OCI-LY1 (cell line): Measurements from ENCODE around the gene C1orf116.

Experiments used
- H2AFZ ChIP-seq: fragments of 200-600 bp; sonication (generic), shearing (Covaris generic); 2 replicates; pipeline ENCODE4 v1.6.0; 2014; ENCODE audit warnings: antibody characterized with exemption, mild to moderate bottlenecking, low read length
- H3F3A ChIP-seq: fragments of 200-600 bp; sonication (generic), shearing (Covaris generic); 2 replicates; pipeline ENCODE4 v1.6.0; 2014; ENCODE audit warnings: mild to moderate bottlenecking, antibody characterized with exemption, low read length, moderate library complexity; ENCODE audit not compliant: insufficient read depth
- H3K27ac ChIP-seq: fragments of 200-600 bp; sonication (generic); 2 replicates; pipeline ENCODE4 v1.5.1; 2014; ENCODE audit warnings: low read length, mixed run types, mild to moderate bottlenecking, low read depth; ENCODE audit not compliant: poor library complexity, severe bottlenecking
- H3K27me3 ChIP-seq: fragments of 200-600 bp; sonication (generic); 2 replicates; pipeline ENCODE4 v1.6.0; 2014; ENCODE audit warnings: antibody characterized with exemption, mild to moderate bottlenecking, low read length, moderate library complexity; ENCODE audit not compliant: insufficient read depth
- H3K36me3 ChIP-seq: fragments of 200-600 bp; sonication (generic); 2 replicates; pipeline ENCODE4 v1.6.1; 2014; ENCODE audit warnings: mild to moderate bottlenecking, antibody characterized with exemption, low read length, moderate library complexity, mixed read lengths; ENCODE audit not compliant: insufficient read depth
- H3K4me1 ChIP-seq: fragments of 200-600 bp; sonication (generic); 2 replicates; pipeline ENCODE4 v1.5.1; 2014; ENCODE audit warnings: mild to moderate bottlenecking, low read length, moderate library complexity; ENCODE audit not compliant: insufficient read depth, severe bottlenecking
- H3K4me2 ChIP-seq: fragments of 200-600 bp; sonication (generic), shearing (Covaris generic); 2 replicates; pipeline ENCODE4 v1.6.1; 2014; ENCODE audit warnings: low read length
- H3K4me3 ChIP-seq: fragments of 200-600 bp; sonication (generic); 2 replicates; pipeline ENCODE4 v1.5.1; 2014; ENCODE audit warnings: low read length, low read depth, mild to moderate bottlenecking, mixed read lengths; ENCODE audit not compliant: poor library complexity, severe bottlenecking
- H3K79me2 ChIP-seq: fragments of 200-600 bp; shearing (Covaris generic); 2 replicates; pipeline ENCODE4 v1.6.1; 2016; ENCODE audit warnings: mixed run types, low read length, mixed read lengths; ENCODE audit not compliant: insufficient read depth
- H3K9ac ChIP-seq: fragments of 200-600 bp; sonication (generic), shearing (Covaris generic); 2 replicates; pipeline ENCODE4 v1.6.1; 2014; ENCODE audit warnings: mild to moderate bottlenecking, low read length, mixed read lengths
- H3K9me2 ChIP-seq: fragments of 200-600 bp; sonication (generic), shearing (Covaris generic); 2 replicates; pipeline ENCODE4 v1.6.1; 2014; ENCODE audit warnings: low read depth, mild to moderate bottlenecking, low read length, mixed read lengths
- H3K9me3 ChIP-seq: fragments of 200-600 bp; shearing (Covaris generic); 2 replicates; pipeline ENCODE4 v1.6.1; 2014; ENCODE audit warnings: low read length, mixed read lengths
- H4K20me1 ChIP-seq: fragments of 200-600 bp; sonication (generic), shearing (Covaris generic); 2 replicates; pipeline ENCODE4 v1.6.0; 2016; ENCODE audit warnings: mild to moderate bottlenecking, low read length; ENCODE audit not compliant: insufficient read depth
- CTCF ChIP-seq: fragments of 200-600 bp; sonication (generic), shearing (Covaris generic); IDR thresholded peaks from 2 replicates; pipeline ENCODE4 v1.5.1; 2017; ENCODE audit warnings: mild to moderate bottlenecking, antibody characterized with exemption, low read length, moderate library complexity, mixed read lengths
- EZH2 ChIP-seq: fragments of 200-600 bp; sonication (generic), shearing (Covaris generic); IDR thresholded peaks from 2 replicates; pipeline ENCODE4 v1.8.0; 2017; ENCODE audit warnings: borderline replicate concordance, mixed run types, mild to moderate bottlenecking, antibody characterized with exemption, low read length, moderate library complexity, mixed read lengths

C1orf116 gene

GRCh38 chr1:206975306-206975705 lies 57.2 kb downstream of the C1orf116 start:
- H3K27me3 ChIP-seq: no peaks in the 10 kb centered on the region
- H4K20me1 ChIP-seq: no peaks in the 10 kb centered on the region
- H3K79me2 ChIP-seq: no peaks in the 10 kb centered on the region
- no peaks in the 10 kb centered on the region for H3K9me2 ChIP-seq
- H3K4me3 ChIP-seq: no peak overlapping the region
- H3K9ac ChIP-seq: no peak overlapping the region
- no peak for TF ChIP-seq EZH2
- no peak for TF ChIP-seq CTCF
- no peak overlapping the region for H2AFZ ChIP-seq
- no peak overlapping the region for H3K27ac ChIP-seq
- H3K9me3 ChIP-seq: no peaks in the 10 kb centered on the region
- no peak overlapping the region for H3K4me2 ChIP-seq
- no peaks in the 10 kb centered on the region for H3K36me3 ChIP-seq
- H3K4me1 ChIP-seq: no peaks in the 10 kb centered on the region
- H3F3A ChIP-seq: no peaks in the 10 kb centered on the region

GRCh38 chr1:206974140-206974539 lies 58.4 kb downstream of the C1orf116 start:
- H3K79me2 ChIP-seq: no peaks in the 10 kb centered on the region
- H3K9ac ChIP-seq: no peak overlapping the region
- no peaks in the 10 kb centered on the region for H3F3A ChIP-seq
- H4K20me1 ChIP-seq: no peaks in the 10 kb centered on the region
- H3K36me3 ChIP-seq: no peaks in the 10 kb centered on the region
- no peak overlapping the region for H3K4me2 ChIP-seq
- H2AFZ ChIP-seq: no peak overlapping the region
- no peaks in the 10 kb centered on the region for H3K9me2 ChIP-seq
- no peaks in the 10 kb centered on the region for H3K27me3 ChIP-seq
- H3K27ac ChIP-seq: no peak overlapping the region
- H3K4me1 ChIP-seq: no peaks in the 10 kb centered on the region
- H3K4me3 ChIP-seq: no peak overlapping the region
- no peaks in the 10 kb centered on the region for H3K9me3 ChIP-seq
- TF ChIP-seq CTCF (no peak), EZH2 (no peak)

- no peak overlapping the region for H3K27ac ChIP-seq
Observed at GRCh38 chr1:206972728-206973127, 59.8 kb downstream of the C1orf116 start.

More at GRCh38 chr1:206972728-206973127, 59.8 kb downstream of the C1orf116 start:
- no peaks in the 10 kb centered on the region for H4K20me1 ChIP-seq
- H3K9ac ChIP-seq: no peak overlapping the region
- no peaks in the 10 kb centered on the region for H3K36me3 ChIP-seq
- H3K4me2 ChIP-seq: no peak overlapping the region
- no peaks in the 10 kb centered on the region for H3K79me2 ChIP-seq
- no peaks in the 10 kb centered on the region for H3F3A ChIP-seq
- TF ChIP-seq CTCF: no peak
- TF ChIP-seq EZH2: no peak
- H3K4me1 ChIP-seq: no peaks in the 10 kb centered on the region
- H3K27me3 ChIP-seq: no peaks in the 10 kb centered on the region
- no peaks in the 10 kb centered on the region for H3K9me2 ChIP-seq
- no peak overlapping the region for H2AFZ ChIP-seq
- H3K4me3 ChIP-seq: no peak overlapping the region
- H3K9me3 ChIP-seq: no peaks in the 10 kb centered on the region
